Common myeloid progenitor, CD34-positive (primary cell): ENCODE measurements around the gene ABHD16A.

ENCODE experiments used
- CTCF ChIA-PET: fragments of 350-600 bp; sonication (Branson Sonifier 250); formaldehyde crosslinking; loops from one replicate; lab custom pipeline; 2021; ENCODE audit warnings: antibody characterized with exemption; lab: Charles Lee
- POLR2A ChIA-PET: fragments of 350-600 bp; sonication (Branson Sonifier 250); formaldehyde crosslinking; loops from one replicate; lab custom pipeline; 2021; ENCODE audit warnings: antibody characterized with exemption; lab: Charles Lee
- DNase-seq, 3 donors: peaks; one replicate each; pipeline versions ENCODE4 v3.0.0 to v3.0.0-alpha.2; 2013
- H3K27ac ChIP-seq, 2 experiments: 1 replicate in 1 of 2; 2 replicates in 1 of 2; pipeline ENCODE4 v1.7.0; 2013; ENCODE audit warnings: inconsistent platforms in 2 of 2, low read length in 2 of 2, mild to moderate bottlenecking in 2 of 2, low read depth in 1 of 2, moderate library complexity in 1 of 2; ENCODE audit not compliant: severe bottlenecking in 2 of 2, insufficient read depth in 1 of 2, poor library complexity in 1 of 2
- H3K27me3 ChIP-seq, 5 experiments: replicated peaks in 2 of 5; 1 replicate in 3 of 5; 2 replicates in 2 of 5; pipeline versions ENCODE4 v1.6.1 to v1.7.0; 2013; ENCODE audit warnings: low read length in 4 of 5, mild to moderate bottlenecking in 2 of 5, moderate library complexity in 2 of 5, inconsistent platforms in 1 of 5; ENCODE audit not compliant: insufficient read depth in 5 of 5, control insufficient read depth in 4 of 5
- H3K36me3 ChIP-seq, 4 experiments: 1 replicate in 2 of 4; 2 replicates in 2 of 4; pipeline versions ENCODE4 v1.6.1 to v1.7.0; 2013; ENCODE audit warnings: low read length in 3 of 4, control low read depth in 1 of 4, mild to moderate bottlenecking in 1 of 4; ENCODE audit not compliant: control insufficient read depth in 4 of 4, insufficient read depth in 4 of 4
- H3K4me1 ChIP-seq, 4 experiments: 1 replicate in 3 of 4; 2 replicates in 1 of 4; pipeline versions ENCODE4 v1.6.1 to v1.7.1; 2013; ENCODE audit warnings: low read length in 3 of 4, mild to moderate bottlenecking in 3 of 4, control low read depth in 1 of 4, inconsistent platforms in 1 of 4, moderate library complexity in 1 of 4; ENCODE audit not compliant: control insufficient read depth in 4 of 4, insufficient read depth in 4 of 4; ENCODE audit errors: control extremely low read depth in 1 of 4
- H3K4me3 ChIP-seq, 7 experiments: 1 replicate in 4 of 7; 2 replicates in 3 of 7; pipeline versions ENCODE4 v1.5.1 to v1.7.0; 2013; ENCODE audit warnings: mild to moderate bottlenecking in 7 of 7, low read length in 6 of 7, moderate library complexity in 6 of 7, inconsistent platforms in 2 of 7, low read depth in 2 of 7, control low read depth in 1 of 7; ENCODE audit not compliant: insufficient read depth in 4 of 7, control insufficient read depth in 1 of 7; ENCODE audit errors: extremely low read depth in 1 of 7
- H3K9me3 ChIP-seq, 5 experiments: 1 replicate in 4 of 5; 2 replicates in 1 of 5; pipeline versions ENCODE4 v1.6.1 to v1.7.1; 2013; ENCODE audit warnings: low read length in 4 of 5, mild to moderate bottlenecking in 2 of 5, inconsistent platforms in 1 of 5, low read depth in 1 of 5, moderate library complexity in 1 of 5; ENCODE audit not compliant: control insufficient read depth in 4 of 5, insufficient read depth in 2 of 5; ENCODE audit errors: control extremely low read depth in 1 of 5
- WGBS: methylation state at CpG from one replicate; pipeline ENCODE4 v1.1.5; 2013; ENCODE audit not compliant: insufficient coverage; 5-methylcytosine and 5-hydroxymethylcytosine counted together

The ABHD16A gene

DNA sequence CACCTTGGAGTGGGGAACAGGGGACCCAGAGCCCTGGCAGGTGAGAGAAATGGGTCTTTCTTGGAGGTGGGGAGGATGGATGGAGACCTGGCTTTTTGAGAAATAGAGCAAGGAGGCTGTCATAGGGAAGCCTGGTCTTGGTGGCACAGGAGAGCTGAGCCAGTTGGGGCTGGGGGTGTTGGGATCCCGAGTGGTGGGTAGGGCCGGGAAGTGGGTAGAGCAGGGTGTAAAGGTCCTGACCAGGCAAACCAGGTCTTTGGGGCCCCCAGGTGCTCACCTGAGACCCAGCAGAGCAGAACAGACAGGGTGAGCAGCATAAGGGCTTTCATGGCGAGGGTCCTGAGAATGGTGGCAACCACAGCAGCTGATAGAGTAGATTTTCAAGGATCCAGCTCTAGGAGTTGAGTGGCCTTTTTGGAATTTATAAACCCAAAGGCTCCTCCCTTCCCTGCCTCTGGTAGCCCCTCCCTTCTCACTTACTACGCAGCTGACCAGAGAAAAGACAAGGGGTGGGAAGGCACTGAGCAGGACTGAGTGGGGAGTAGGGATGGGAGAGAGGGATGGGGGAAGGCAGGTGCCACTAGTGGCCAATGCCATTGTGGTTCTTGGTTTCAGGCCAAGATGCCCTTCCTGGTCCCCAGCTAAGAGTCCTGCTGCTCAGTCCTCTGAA, 18.4 kb upstream of the ABHD16A start, which contains the start of gene LY6G6C:
TSS of gene LY6G6C (minus strand) at position 396 of the 670 bp plus-strand sequence. CDS start at position 329, 67 bp downstream.
- no peak within 1 kb of the TSS for H3K27ac ChIP-seq

DNA sequence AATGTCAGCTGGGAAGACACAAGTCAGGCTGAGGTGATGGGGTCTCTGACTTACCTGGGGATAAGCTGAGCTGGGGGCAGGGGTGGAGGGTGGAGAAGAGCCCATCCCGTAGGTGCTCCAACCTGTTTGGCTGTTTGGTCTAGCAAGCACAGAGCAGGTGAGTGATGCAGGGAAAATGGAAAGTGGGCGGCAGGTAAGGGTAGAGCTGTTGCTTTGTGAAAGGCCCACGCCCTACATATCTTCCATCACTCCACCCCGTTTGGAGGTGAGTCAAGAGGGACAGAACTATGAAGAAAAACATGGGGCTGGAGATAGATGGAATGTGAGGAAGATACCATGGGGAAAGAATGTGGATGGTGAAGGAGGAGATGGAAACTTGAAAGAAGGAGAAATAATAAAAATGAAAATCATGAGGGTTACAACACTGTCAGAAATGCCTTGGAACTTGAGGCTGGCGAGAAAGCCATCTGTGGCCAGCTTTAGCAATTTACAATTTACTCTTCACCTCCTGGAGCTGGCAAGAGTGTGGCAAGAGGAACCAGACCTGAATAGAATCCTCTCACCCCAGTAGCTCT, 17.2 kb upstream of the ABHD16A start:
- POLR2A ChIA-PET, result no interaction called here

More for the DNA sequence above, 18.4 kb upstream of the ABHD16A start, which contains the start of gene LY6G6C:
- Histone ChIP-seq H3K4me1 (peaks cover 4 to 39% (median 31%) of the 10 kb centered on the region in 4 experiments), H3K27me3 (no peaks in the 10 kb centered on the region), H3K9me3 (no peaks in the 10 kb centered on the region), H3K4me3 (no peak within 1 kb of the TSS), H3K36me3 (peaks cover 0 to 13% (median 5%) of the 10 kb centered on the region in 4 experiments)
- DNase-seq, result no peak
- 100% methylated on average over 1 of the region's 4 CpGs for WGBS
- ChIA-PET POLR2A (interaction anchor here (0.6 kb wide), 1 partner anchor 8 kb away, joined by 3 read pairs; no protein-coding TSS in a partner anchor), CTCF (interaction anchor here (1.0 to 9.4 kb wide), 6 partner anchors 8 to 92 kb away, joined by 3 to 136 read pairs (median 3); partner anchors contain the start of genes LY6G6D and MSH5)

DNA sequence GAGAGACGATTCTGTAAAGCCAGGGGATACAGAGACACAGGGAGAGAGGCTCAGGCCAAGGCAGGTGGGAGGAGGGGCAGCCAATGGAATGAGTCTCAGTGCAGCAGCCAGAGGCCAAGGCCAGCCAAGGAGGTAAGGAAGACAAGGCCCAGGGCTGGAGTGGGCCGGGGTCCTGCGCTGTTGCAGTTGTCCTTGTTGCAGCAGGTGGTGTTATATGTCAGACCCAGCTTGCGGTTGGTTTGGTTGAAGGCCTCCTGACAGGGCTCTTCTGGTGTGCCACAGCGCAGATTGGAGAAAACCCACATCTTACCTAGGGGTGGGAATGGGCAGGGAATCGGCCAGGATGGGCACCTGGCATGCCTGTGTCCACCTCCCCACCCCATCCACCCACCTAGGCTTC, 15.9 kb upstream of the ABHD16A start:
- Histone ChIP-seq H3K36me3 (no peaks in the 10 kb centered on the region), H3K27me3 (no peaks in the 10 kb centered on the region), H3K27ac (no peak overlapping the region), H3K9me3 (no peaks in the 10 kb centered on the region), H3K4me1 (peaks cover 2 to 28% (median 19%) of the 10 kb centered on the region in 4 experiments), H3K4me3 (no peak overlapping the region)
- CTCF ChIA-PET, result no interaction called here
- 89% methylated on average over 4 of the region's 6 CpGs for WGBS
- DNase-seq, result no peak
- POLR2A ChIA-PET, result no interaction called here

More for the DNA sequence above, 17.2 kb upstream of the ABHD16A start:
- Histone ChIP-seq H3K36me3 (peaks cover 0 to 3% (median 1%) of the 10 kb centered on the region in 4 experiments), H3K27ac (no peak overlapping the region), H3K4me3 (no peak overlapping the region), H3K27me3 (no peaks in the 10 kb centered on the region), H3K4me1 (peaks cover 0 to 30% (median 23%) of the 10 kb centered on the region in 4 experiments), H3K9me3 (no peaks in the 10 kb centered on the region)
- CTCF ChIA-PET, result interaction anchor here (0.9 to 2.4 kb wide), 4 partner anchors 9 to 110 kb away, joined by 3 to 6 read pairs (median 4); no protein-coding TSS in a partner anchor
- 100% methylated on average over 5 of the region's 5 CpGs for WGBS
- no peak for DNase-seq

DNA sequence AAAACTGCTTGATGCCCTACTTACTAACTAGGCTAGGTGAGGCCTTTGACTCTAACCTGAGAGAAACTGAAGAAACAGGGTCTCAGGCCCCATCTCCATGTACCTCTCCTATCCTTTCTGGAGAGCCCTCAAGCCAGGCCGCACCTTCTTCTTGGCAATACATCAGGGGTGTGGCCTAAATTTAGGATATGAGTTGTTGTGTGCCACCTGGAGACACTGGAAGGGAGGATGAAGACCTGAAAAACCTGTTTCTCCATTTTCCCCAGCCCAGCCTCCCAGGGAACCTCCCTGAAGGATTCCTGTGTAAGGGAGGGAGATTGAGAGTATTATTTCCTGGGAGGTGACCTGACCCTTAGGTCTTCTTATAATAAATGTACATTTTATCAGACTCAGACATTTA, 15.1 kb upstream of the ABHD16A start:
- ChIA-PET POLR2A (no interaction called here), CTCF (no interaction called here)
- no peak for DNase-seq
- Histone ChIP-seq H3K9me3 (no peaks in the 10 kb centered on the region), H3K27me3 (no peaks in the 10 kb centered on the region), H3K36me3 (no peaks in the 10 kb centered on the region), H3K4me3 (no peak overlapping the region), H3K27ac (no peak overlapping the region), H3K4me1 (peaks cover 2 to 24% (median 17%) of the 10 kb centered on the region in 4 experiments)
- no CpG with 5 or more reads among the region's 1 CpG for WGBS

DNA sequence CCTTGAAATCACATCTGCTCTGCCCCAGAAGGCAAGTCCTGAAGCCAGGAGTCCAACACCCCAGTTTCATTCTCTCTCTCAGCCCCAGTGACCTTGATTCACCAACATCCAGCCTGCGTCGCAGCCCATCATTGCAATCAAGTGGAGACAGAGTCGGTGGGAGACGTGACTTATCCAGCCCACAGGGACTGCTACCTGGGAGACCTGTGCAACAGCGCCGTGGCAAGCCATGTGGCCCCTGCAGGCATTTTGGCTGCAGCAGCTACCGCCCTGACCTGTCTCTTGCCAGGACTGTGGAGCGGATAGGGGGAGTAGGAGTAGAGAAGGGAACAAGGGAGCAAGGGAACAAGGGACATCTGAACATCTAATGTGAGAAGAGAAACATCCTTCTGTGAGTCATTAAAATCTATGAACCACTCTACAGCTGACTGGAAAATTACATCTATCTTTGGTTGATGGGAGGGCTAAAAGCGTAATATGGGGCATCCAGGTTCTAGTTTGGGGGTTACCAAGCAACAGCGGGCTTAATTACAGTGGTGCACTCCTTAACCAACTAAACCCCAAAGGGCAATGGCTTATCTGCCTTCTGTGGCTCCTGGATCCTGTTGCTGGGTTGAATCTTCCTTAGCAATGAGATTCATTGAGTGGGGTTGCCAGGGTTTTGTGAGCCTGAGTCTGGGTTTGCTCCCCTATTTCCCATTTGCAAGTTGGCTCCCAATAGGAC, 14.5 kb upstream of the ABHD16A start:
- WGBS, result 92% methylated on average over 10 of the region's 10 CpGs
- DNase-seq, result peak in 1 of 3 donors; percentile 21
- H3K9me3 ChIP-seq, result no peaks in the 10 kb centered on the region
- H3K36me3 ChIP-seq, result no peaks in the 10 kb centered on the region
- H3K27me3 ChIP-seq, result no peaks in the 10 kb centered on the region
- H3K27ac ChIP-seq, result no peak overlapping the region
- H3K4me1 ChIP-seq, result peaks cover 2 to 21% (median 14%) of the 10 kb centered on the region in 4 experiments
- ChIA-PET CTCF (no interaction called here), POLR2A (no interaction called here)
- H3K4me3 ChIP-seq, result no peak overlapping the region

DNA sequence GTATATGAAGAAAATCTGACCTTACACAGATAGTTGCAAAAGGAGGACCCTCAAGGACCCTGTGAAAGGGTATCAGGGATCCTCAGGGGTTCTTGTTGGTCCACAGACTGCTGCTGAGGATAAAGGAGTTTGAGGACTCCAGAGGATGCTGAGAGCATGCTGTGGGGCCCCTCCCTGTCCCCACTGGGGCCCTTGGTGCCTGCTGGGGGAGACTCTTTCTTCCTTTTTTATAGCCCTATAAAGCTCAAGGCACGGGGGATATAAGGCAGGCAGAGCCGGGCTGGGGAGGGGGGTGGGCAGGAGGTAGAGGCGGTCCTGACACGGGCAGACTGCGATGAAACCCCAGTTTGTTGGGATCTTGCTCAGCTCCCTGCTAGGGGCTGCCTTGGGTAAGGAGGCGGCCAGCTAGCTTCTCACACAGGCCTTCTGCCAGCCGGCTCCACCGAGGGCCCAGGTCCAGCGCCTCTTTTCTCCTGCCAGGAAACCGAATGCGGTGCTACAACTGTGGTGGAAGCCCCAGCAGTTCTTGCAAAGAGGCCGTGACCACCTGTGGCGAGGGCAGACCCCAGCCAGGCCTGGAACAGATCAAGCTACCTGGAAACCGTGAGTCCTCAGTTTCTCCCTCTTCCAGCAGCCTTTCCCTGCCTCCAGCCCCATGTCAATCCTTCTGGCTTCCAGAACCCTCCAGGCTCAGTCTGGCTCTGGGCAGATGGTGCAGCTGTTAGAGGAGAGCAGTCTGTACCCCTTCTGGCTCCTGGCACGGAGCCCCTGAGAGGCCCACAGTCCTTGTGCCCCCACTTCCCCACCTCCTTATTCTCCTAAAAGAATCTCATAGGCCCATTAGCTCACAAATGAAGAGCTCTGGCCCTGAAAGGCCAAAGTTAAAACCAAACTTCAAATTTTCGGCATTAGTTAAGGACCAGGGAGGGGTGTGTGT, 12.2 kb upstream of the ABHD16A start, which contains the start of gene LY6G6D:
TSS of gene LY6G6D (plus strand) at position 327 of the 937 bp plus-strand sequence. CDS start at position 335, 8 bp downstream.
- H3K27ac ChIP-seq, result no peak within 1 kb of the TSS
- H3K4me3 ChIP-seq, result no peak within 1 kb of the TSS
- no peaks in the 10 kb centered on the region for H3K27me3 ChIP-seq
- WGBS, result 86% methylated on average over 10 of the region's 16 CpGs
- DNase-seq, result no peak
- H3K4me1 ChIP-seq, result peaks cover 5 to 45% (median 33%) of the 10 kb centered on the region in 4 experiments
- ChIA-PET POLR2A (interaction anchor here (1.4 kb wide), 1 partner anchor 10 kb away, joined by 3 read pairs; no protein-coding TSS in a partner anchor), CTCF (interaction anchor here (1.0 to 7.1 kb wide), 6 partner anchors 10 to 62 kb away, joined by 3 to 136 read pairs (median 4); partner anchors contain the start of genes DDAH2, LY6G6C, MPIG6B and VWA7)
- no peaks in the 10 kb centered on the region for H3K36me3 ChIP-seq
- H3K9me3 ChIP-seq, result no peaks in the 10 kb centered on the region
